VCaP (cell line): Measurements from ENCODE around the gene PRSS37.
"Not testable (repeated sequence)": the region's sequence is repeated elsewhere in the genome, so short reads cannot be mapped to it uniquely, and the experiment has no call there.

Experiments used
- H3K27ac ChIP-seq: fragments of 450-650 bp; 2 replicates; pipeline ENCODE4 v1.5.1; 2017
- CTCF ChIP-seq: fragments of 450-650 bp; conservative IDR thresholded peaks from 2 replicates; pipeline ENCODE4 v1.5.1; 2017; ENCODE audit warnings: mild to moderate bottlenecking, moderate library complexity

The PRSS37 gene

DNA sequence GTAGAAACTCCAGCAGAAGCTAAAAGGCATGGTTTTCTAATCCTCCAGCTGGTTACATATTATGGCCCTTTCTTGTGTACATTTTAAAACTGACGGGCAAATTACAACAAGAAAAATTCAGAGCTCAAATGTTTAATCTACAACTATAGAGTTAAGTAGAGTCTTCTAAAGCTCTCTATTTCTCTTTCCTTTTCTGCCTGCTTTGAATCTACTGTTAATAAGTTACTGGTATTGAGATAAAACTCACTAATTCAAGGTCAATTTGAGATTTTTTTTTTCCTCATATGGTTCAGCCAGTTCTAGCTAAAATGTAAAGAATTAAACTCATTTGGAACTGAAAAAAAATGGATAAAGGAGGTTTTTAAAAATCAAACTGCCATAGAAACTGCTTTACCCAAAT, 1.6 kb upstream of the PRSS37 start:
- H3K27ac ChIP-seq, result no peak overlapping the region

GRCh38 chr7:141840708-141841107, 577 bp downstream of the PRSS37 start:
- no peak overlapping the region for H3K27ac ChIP-seq
- TF ChIP-seq CTCF, result no peak

More for the DNA sequence above, 1.6 kb upstream of the PRSS37 start:
- no peak for TF ChIP-seq CTCF

DNA sequence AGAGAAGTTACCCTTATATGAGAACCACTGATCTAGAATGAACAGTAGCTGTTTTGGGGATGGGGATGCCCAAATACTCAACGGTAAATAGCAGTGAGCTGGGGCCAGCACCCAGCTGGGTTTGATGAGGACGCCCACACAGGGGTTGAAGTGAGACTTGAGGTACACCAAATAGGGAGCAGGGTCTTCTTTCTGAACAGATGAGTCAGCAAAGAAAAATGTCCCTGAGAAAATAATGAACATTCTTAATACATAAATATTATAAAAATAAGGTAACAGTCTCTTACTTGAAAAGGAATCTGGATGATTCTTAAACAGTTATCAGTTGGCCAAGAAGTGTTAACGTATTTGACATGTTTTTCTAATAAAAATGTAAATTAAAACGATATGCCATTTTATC, 2.0 kb downstream of the PRSS37 start:
- TF ChIP-seq CTCF, result no peak
- no peak overlapping the region for H3K27ac ChIP-seq

DNA sequence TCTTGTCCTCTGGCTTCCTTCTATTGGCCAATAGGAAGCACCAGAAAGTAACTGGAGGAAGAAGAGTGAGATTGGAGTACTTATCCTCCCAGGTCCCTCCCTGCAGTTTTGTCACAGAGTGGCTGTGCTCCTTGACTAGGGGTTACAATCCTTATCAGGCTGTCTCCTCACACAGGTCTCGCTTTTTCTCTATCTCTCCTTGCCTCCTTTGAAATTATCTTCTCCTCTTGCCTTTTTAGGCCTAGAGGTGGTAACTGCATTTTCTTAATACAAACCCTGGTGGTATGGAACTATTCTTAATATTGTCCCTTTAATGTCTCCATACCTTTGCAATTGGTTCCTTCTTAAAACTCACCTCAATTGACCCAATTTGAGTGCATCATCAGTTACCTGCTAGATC, 2.7 kb downstream of the PRSS37 start:
- H3K27ac ChIP-seq, result no peak overlapping the region
- TF ChIP-seq CTCF, result no peak

DNA sequence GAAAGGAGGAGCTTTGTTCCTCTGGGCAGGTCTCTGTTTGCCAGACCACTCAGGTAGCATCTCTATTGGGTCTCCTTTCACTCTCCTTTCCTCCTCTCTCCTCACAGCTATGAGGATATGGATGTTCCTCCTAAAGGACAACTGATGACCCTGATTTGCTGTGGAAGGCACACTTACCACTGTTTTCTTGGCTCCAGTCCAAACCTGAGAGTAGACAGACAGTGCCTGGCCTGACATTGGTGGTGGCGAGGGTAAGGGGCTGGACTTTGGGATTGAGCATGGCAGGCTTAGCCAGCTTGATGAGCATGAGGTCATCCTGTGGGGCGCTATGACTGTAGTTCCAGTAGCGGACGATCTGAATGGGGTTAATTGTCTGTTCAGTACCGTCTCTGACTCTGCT, 3.6 kb downstream of the PRSS37 start:
- no peak overlapping the region for H3K27ac ChIP-seq
- no peak for TF ChIP-seq CTCF

- not testable (repeated sequence) for H3K27ac ChIP-seq
Observed at GRCh38 chr7:141822432-141822831, 18.9 kb downstream of the PRSS37 start.

DNA sequence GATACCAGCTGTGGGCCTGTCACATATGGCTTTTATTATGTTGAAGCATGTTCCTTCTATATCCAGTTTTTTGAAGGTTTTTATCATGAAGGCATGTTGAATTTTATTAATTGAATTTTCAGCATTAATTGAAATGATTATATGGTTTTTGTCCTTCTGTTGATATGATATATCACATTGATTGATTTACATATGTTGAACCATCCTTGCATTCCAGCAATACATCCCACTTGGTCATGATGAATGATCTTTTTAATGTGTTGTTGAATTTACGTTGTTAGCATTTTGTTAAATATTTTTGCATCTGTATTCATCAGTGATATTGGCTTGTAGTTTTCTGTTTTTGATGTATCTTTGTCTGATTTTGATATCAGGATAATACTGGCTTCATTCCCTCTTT, 21.2 kb downstream of the PRSS37 start:
- no peak overlapping the region for H3K27ac ChIP-seq
- no peak for TF ChIP-seq CTCF

GRCh38 chr7:141792526-141792925, 48.8 kb downstream of the PRSS37 start:
- no peak overlapping the region for H3K27ac ChIP-seq
- TF ChIP-seq CTCF, result no peak
